ENCODE measurements around the gene NPL. TPM values are rescaled to one million over a fixed set of nuclear protein-coding genes. Genes with fewer than 3 reads are reported as not detected.

The NPL gene
- total and polyA plus RNA-seq, 2 of the 13 experiments (the other 11 are each of a cell fraction or from before 2014, with no cell fraction given), result 0.03 to 0.04 TPM

GRCh38 chr1:182833271-182833670, 43.7 kb downstream of the NPL start:
- no peak overlapping the region for H3K9ac ChIP-seq (ENCODE audit: insufficient read depth, low read depth, low read length)
- FAIRE-seq (no peak), DNase-seq (ENCODE audit: low spot score) (no peak), ATAC-seq (no peak)
- no peaks in the 10 kb centered on the region for H4K20me1 ChIP-seq (ENCODE audit: insufficient read depth, low read length)
- peaks cover 0 to 26% of the 10 kb centered on the region in 2 experiments; a peak in 2 of 5 replicates for H3K27me3 ChIP-seq (ENCODE audit: control insufficient read depth in 1 of 2, insufficient read depth in 2 of 2, low read length in 2 of 2)
- H2AFZ ChIP-seq (ENCODE audit: low read length), result no peak overlapping the region
- in situ Hi-C loops (cut with HindIII; ENCODE audit: extremely low pct_ligation_motif_present, low pct_unique_long_range_greater_than_20kb) (no loop called here), intact Hi-C loops (cut with micrococcal nuclease; ENCODE audit: unreplicated experiment) (no loop called here)
- H3K4me1 ChIP-seq (ENCODE audit: insufficient read depth, low read length), result no peaks in the 10 kb centered on the region
- no peak overlapping the region for H3K27ac ChIP-seq (ENCODE audit: extremely low read length, insufficient read depth, low read length)
- no peak overlapping the region for H3K4me2 ChIP-seq (ENCODE audit: low read depth, low read length)
- H3K9me3 ChIP-seq (ENCODE audit: low read length), result no peaks in the 10 kb centered on the region
- no peaks in the 10 kb centered on the region for H3K36me3 ChIP-seq (replicated peaks in 1 of 2; ENCODE audit: control insufficient read depth in 1 of 2, insufficient read depth in 2 of 2, low read length in 2 of 2)
- ChIA-PET POLR2A (no interaction called here), CTCF (ENCODE audit: low intra/inter-chr PET ratio, low total read pairs) (no interaction called here)
- H3K79me2 ChIP-seq (ENCODE audit: insufficient read depth, low read length), result no peaks in the 10 kb centered on the region
- no peak overlapping the region for H3K4me3 ChIP-seq (replicated peaks in 1 of 3; ENCODE audit: insufficient read depth in 1 of 3, low read depth in 2 of 3, low read length in 3 of 3)
- TF ChIP-seq ZNF816 (CRISPR knock-in tag; IDR thresholded peaks at IDR 0.05; ENCODE audit: borderline replicate concordance) (no peak), KLF15 (CRISPR knock-in tag; IDR thresholded peaks at IDR 0.05; ENCODE audit: borderline replicate concordance) (no peak), ZNF44 (CRISPR knock-in tag; IDR thresholded peaks at IDR 0.05) (no peak), MAFF (IDR thresholded peaks at IDR 0.05; ENCODE audit: low read depth, low read length) (no peak), CHD4 (IDR thresholded peaks at IDR 0.05; ENCODE audit: borderline replicate concordance, low read length) (no peak), ZNF879 (CRISPR knock-in tag; IDR thresholded peaks at IDR 0.05) (no peak), TFDP1 (CRISPR knock-in tag; IDR thresholded peaks at IDR 0.05; ENCODE audit: borderline replicate concordance) (no peak), PLSCR1 (CRISPR knock-in tag; IDR thresholded peaks at IDR 0.05; ENCODE audit: borderline replicate concordance) (no peak), ZNF383 (CRISPR knock-in tag; IDR thresholded peaks at IDR 0.05; ENCODE audit: borderline replicate concordance) (no peak), IRF2 (CRISPR knock-in tag; IDR thresholded peaks at IDR 0.05) (no peak), MEF2D (CRISPR knock-in tag; IDR thresholded peaks at IDR 0.05) (no peak), ZSCAN9 (CRISPR knock-in tag; IDR thresholded peaks at IDR 0.05; ENCODE audit: borderline replicate concordance) (no peak)
- BruUV-seq (replicated peaks), result no TSS peak

Data from HepG2 (cell line).